Mucosa of rectum (tissue), 2 donors: Measurements from ENCODE around the gene ATXN2.
"Not testable (repeated sequence)": the region's sequence is repeated elsewhere in the genome, so short reads cannot be mapped to it uniquely, and the experiment has no call there.

Source experiments
- H3K27ac ChIP-seq, 2 donors: one replicate each; pipeline ENCODE4 v1.7.0; 2013; ENCODE audit warnings: inconsistent platforms in 2 of 2, low read depth in 2 of 2, low read length in 2 of 2
- H3K27me3 ChIP-seq, 2 donors: one replicate each; pipeline ENCODE4 v1.7.0; 2013; ENCODE audit warnings: low read length in 2 of 2; ENCODE audit not compliant: control insufficient read depth in 2 of 2, insufficient read depth in 2 of 2
- H3K36me3 ChIP-seq, 2 donors: one replicate each; pipeline ENCODE4 v1.7.0; 2013; ENCODE audit warnings: low read length in 2 of 2; ENCODE audit not compliant: control insufficient read depth in 2 of 2, insufficient read depth in 2 of 2
- H3K4me1 ChIP-seq, 2 donors: one replicate each; pipeline ENCODE4 v1.7.0; 2013; ENCODE audit warnings: low read length in 2 of 2, mild to moderate bottlenecking in 1 of 2; ENCODE audit not compliant: control insufficient read depth in 2 of 2, insufficient read depth in 2 of 2
- H3K4me3 ChIP-seq, 2 donors: one replicate each; pipeline ENCODE4 v1.7.0; 2013; ENCODE audit warnings: low read length in 2 of 2
- H3K9ac ChIP-seq, 2 donors: one replicate each; pipeline ENCODE4 v1.7.0; 2013; ENCODE audit warnings: low read length in 2 of 2, low read depth in 1 of 2, mild to moderate bottlenecking in 1 of 2
- H3K9me3 ChIP-seq, 2 donors: one replicate each; pipeline ENCODE4 v1.7.0; 2013; ENCODE audit warnings: low read length in 2 of 2; ENCODE audit not compliant: control insufficient read depth in 2 of 2
- donor health status: healthy.
- donor health status: Normal muscosa, but diverticular disease.

The ATXN2 gene

DNA sequence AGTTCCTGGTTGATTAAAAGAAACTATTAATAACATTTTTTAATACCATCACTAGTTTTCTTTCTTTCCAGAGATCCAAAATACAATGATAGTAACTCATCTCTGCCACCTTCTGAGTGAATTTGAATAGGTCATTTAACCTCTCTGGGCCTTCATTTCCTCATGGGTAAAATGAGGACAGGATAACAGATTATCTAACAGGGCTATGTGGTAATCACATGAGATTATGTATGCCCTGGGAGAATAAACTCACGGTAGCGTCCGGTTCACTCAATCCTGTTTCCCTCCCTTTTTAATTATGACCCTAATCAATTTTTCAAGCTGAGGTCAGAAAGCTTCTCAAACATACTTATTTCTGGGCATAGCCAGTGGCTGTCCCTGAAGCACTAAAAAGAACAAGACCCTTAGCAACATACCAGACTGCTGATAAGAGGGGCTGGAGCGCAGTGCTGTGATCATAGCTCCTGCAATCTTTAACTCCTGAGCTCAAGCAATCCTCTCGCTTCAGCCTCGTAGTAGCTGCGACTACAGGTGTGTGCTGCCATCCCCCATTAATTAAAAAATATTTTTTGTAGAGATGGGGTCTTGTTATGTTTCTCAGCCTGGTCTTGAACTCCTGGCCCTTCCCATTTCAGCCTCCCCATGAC lies 24.2 kb downstream of the ATXN2 start:
- H3K4me1 ChIP-seq = peaks cover 0 to 2% of the 10 kb centered on the region in 2 donors

DNA sequence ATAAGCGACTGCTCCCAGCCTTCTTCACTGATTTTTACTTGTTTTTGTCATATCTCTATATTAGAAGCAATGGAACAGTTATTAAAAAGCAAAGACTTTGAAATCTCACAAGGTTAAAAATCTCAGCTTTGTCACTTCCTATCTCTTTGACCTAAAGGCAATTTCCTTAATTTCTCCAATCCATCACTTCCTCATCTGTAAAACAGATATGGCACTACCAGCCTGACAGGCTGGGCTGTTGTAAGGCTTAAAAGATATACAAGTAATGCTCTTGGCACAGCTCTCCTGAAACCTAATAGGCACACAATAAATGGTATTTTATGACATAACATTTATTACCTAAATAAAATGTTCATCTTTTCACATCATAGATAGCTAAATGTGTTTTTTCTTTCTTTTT lies 25.6 kb downstream of the ATXN2 start:
- Histone ChIP-seq H3K36me3 (no peaks in the 10 kb centered on the region), H3K27ac (no peak overlapping the region), H3K9ac (no peak overlapping the region), H3K27me3 (no peaks in the 10 kb centered on the region), H3K4me3 (no peak overlapping the region), H3K4me1 (peaks cover 0 to 3% of the 10 kb centered on the region in 2 donors), H3K9me3 (no peaks in the 10 kb centered on the region)

More for the DNA sequence above, 24.2 kb downstream of the ATXN2 start:
- H3K9ac ChIP-seq = no peak overlapping the region
- no peak overlapping the region for H3K27ac ChIP-seq
- H3K9me3 ChIP-seq = no peaks in the 10 kb centered on the region
- no peaks in the 10 kb centered on the region for H3K27me3 ChIP-seq
- H3K4me3 ChIP-seq = no peak overlapping the region
- no peaks in the 10 kb centered on the region for H3K36me3 ChIP-seq

DNA sequence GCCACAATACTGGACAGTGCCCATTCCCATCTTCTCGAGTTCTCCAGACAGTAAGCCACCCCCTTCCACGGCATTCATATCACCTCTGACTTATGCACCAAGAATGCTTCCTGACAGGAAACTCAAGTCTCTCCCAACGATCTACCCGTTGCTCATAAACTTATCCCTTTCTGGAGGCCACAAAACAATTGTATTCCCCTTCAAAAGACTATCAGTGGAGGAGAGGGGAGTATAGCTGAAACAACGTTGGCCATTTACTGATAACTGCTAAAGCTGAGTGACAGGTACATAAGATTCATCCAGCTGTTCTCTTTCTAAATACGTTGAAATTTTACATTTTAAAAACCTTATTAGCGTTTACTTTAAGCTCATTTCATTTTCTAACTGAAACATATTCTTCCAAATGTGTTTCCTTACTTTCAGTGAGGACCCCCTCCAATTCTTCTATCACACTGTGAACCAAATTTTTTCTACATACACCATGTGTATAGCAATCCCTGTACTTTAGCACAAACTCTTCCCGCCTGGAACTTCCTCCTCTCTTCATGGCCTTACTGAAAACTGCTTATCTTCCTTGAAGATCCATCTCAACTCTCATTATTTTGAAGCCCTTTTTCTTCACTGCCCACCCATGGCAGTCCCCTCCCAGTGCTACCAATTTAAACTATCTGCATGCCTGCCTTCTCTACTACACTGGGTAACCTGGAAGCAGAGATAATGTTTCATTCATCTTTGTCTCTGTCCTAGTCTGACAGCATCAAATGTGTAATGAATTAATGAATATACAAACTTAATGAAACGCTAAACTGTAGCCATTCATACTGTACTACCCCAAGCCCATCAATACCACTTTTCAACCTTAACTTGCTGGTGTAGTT lies 28.8 kb downstream of the ATXN2 start:
- H3K36me3 ChIP-seq = no peaks in the 10 kb centered on the region
- peaks cover 0 to 3% of the 10 kb centered on the region in 2 donors for H3K4me1 ChIP-seq
- H3K27me3 ChIP-seq = no peaks in the 10 kb centered on the region
- H3K9ac ChIP-seq = no peak overlapping the region
- H3K9me3 ChIP-seq = no peaks in the 10 kb centered on the region
- no peak overlapping the region for H3K4me3 ChIP-seq
- H3K27ac ChIP-seq = no peak overlapping the region

DNA sequence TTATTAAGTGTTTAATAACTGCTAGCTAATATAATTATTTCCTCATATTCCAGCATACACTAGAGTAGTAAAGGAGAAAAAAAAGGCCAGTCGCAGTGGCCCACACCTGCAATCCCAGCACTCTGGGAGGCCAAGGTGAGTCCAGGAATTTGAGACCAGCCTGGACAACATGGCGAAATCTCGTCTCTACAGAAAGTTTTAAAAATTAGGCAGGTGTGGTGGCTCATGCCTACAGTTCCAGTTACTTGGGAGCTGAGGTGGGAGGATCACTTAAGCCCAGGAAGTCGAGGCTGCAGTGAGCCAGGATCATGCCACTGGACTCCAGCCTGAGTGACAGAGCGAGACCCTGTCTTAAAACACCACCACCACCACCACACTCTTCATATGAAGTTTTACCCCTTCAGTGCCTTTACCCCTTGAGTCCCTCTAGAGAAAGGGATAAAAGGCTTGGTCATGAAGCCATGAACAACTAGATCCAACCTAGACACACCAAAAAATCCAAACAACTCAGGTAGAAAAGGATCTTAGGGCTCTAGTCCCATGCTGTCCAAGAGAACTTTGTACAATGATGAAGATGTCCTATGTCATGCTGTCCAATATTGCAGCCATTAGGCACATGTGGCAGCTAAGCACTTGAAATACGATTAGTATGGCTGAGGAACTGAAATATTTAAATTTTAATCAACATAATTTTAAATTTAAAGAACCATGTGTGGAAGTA lies 29.6 kb downstream of the ATXN2 start:
- Histone ChIP-seq H3K9me3 (no peaks in the 10 kb centered on the region), H3K27ac (no peak overlapping the region), H3K27me3 (no peaks in the 10 kb centered on the region), H3K36me3 (no peaks in the 10 kb centered on the region), H3K4me1 (peaks cover 0 to 3% of the 10 kb centered on the region in 2 donors), H3K4me3 (no peak overlapping the region), H3K9ac (no peak overlapping the region)

DNA sequence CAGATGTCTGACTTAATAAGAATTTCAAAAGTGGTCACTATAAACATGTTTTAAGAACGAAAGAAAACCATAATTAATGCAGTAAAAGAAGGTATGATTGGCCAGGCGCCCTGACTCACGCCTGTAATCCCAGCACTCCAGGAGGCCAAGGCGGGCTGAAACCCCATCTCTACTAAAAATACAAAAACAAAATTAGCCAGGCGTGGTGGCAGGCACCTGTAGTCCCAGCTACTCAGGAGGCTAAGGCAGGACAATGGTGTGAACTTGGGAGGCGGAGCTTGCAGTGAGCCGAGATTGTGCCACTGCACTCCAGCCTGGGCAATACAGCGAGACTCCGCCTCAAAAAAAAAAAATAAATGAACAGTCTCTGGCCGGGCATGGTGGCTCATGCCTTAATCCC lies 38.3 kb downstream of the ATXN2 start:
- H3K36me3 ChIP-seq, H3K4me1 ChIP-seq: not testable (repeated sequence)

DNA sequence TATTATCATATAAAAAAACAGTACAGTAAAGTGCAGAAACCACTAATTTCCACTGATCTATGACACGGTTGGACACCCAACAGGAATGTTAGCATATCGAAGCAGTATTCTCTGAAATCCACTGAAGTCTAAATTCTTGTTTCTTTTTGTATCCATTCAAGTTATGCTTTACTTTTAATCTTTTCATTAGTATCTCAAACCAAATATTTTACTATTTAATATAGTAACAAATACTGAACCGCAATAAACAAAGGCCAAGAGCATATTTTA lies 41.1 kb downstream of the ATXN2 start:
- H3K27ac ChIP-seq = no peak overlapping the region
- H3K9me3 ChIP-seq = no peaks in the 10 kb centered on the region
- no peaks in the 10 kb centered on the region for H3K36me3 ChIP-seq
- no peaks in the 10 kb centered on the region for H3K4me1 ChIP-seq
- H3K9ac ChIP-seq = no peak overlapping the region
- no peaks in the 10 kb centered on the region for H3K27me3 ChIP-seq
- H3K4me3 ChIP-seq = no peak overlapping the region

More for the DNA sequence above, 38.3 kb downstream of the ATXN2 start:
- H3K27me3 ChIP-seq, H3K4me3 ChIP-seq, H3K9me3 ChIP-seq, H3K27ac ChIP-seq, H3K9ac ChIP-seq: not testable (repeated sequence)

DNA sequence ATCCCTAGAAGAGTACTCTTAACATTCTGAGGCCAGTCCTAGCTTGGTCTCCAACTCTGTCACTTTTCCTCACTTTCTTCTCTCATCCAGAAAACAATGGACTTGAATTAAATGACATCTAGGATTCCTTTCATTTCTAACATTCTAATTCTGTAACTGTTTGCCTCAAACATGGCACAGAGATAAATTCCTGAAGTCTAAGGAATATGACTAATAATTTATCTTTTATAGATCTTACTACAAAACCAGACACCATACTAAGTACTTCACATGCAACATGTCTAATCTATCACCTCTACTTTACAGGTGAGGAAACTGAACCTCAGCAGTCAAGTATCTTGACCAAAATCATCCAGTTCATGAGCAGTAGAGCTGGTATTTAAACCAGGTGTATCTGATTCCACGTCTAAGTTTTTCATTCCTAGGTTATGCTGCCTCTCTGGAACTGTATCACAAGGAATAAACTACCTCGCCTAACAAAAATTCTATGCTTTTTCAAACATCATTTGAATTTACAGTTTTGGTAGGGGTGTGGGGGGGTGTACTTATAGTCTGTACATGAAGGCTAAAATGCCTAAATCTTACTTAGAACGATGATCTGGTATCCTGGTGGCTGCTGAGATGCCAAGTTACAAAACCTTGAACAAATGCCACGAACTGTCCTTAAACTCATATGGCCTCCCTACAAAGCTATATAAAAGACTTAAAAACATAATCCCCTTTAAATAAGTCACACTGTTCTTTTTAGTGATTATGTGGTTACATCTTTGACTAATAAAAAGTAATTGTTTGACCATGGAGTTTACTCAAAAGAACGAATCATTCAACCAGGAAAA lies 41.6 kb downstream of the ATXN2 start:
- no peaks in the 10 kb centered on the region for H3K36me3 ChIP-seq
- H3K9me3 ChIP-seq = no peaks in the 10 kb centered on the region
- no peak overlapping the region for H3K27ac ChIP-seq
- H3K4me1 ChIP-seq = no peaks in the 10 kb centered on the region
- H3K9ac ChIP-seq = no peak overlapping the region
- H3K27me3 ChIP-seq = no peaks in the 10 kb centered on the region
- no peak overlapping the region for H3K4me3 ChIP-seq

DNA sequence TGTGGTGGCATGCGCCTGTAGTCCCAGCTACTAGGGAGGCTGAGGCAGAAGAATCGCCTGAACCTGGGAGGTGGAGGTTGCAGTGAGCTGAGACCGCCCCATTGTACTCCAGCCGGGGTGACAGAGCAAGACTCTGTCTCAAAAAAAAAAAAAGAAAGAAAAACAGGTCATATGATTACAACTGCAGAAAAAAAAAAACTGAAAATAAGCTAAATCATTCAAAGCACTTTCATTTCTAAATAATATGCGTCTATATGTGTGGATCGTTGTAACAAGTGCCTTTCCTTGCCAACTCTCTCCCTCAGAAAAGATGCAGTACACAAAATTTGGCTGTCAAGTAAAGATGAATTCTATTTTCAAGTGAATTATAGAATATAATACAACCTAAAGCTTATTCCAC lies 42.4 kb downstream of the ATXN2 start:
- Histone ChIP-seq H3K4me3 (no peak overlapping the region), H3K9me3 (no peaks in the 10 kb centered on the region), H3K9ac (no peak overlapping the region), H3K4me1 (no peaks in the 10 kb centered on the region), H3K36me3 (no peaks in the 10 kb centered on the region), H3K27ac (no peak overlapping the region), H3K27me3 (no peaks in the 10 kb centered on the region)

DNA sequence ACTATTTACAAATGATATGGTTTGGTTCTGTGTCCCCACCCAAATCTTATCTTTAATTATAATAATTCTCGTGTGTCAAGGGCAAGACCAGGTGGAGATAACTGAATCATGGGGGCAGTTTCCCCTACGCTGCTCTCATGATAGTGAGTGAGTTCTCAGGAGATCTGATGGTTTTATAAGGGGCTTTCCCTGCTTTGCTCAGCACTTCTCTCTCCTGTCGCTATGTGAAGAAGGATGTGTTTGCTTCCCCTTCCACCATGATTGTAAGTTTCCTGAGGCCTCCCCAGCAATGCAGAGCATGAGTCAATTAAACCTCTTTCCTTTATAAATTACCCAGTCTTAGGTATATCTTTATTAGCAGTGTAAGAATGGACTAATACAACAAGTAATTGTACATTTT lies 43.8 kb downstream of the ATXN2 start:
- not testable (repeated sequence) for H3K4me1 ChIP-seq, H3K9ac ChIP-seq, H3K36me3 ChIP-seq, H3K4me3 ChIP-seq, H3K27ac ChIP-seq, H3K27me3 ChIP-seq, H3K9me3 ChIP-seq
